Muscle layer of duodenum (tissue), 2 donors: ENCODE results near the gene MARCKS.

Experiments
- H3K27ac ChIP-seq: one replicate; pipeline ENCODE4 v1.7.0; 2013; ENCODE audit warnings: mild to moderate bottlenecking, low read length
- H3K27me3 ChIP-seq: one replicate; pipeline ENCODE4 v1.7.0; 2013; ENCODE audit warnings: low read depth, mild to moderate bottlenecking, control low read depth, low read length
- H3K36me3 ChIP-seq, 2 donors: one replicate each; pipeline ENCODE4 v1.7.0; 2013; ENCODE audit warnings: low read length in 2 of 2, control low read depth in 1 of 2, mild to moderate bottlenecking in 1 of 2; ENCODE audit not compliant: insufficient read depth in 2 of 2, control insufficient read depth in 1 of 2
- H3K4me1 ChIP-seq, 2 donors: one replicate each; pipeline ENCODE4 v1.7.0; 2013; ENCODE audit warnings: low read length in 2 of 2, mild to moderate bottlenecking in 2 of 2, control low read depth in 1 of 2, moderate library complexity in 1 of 2; ENCODE audit not compliant: insufficient read depth in 2 of 2, control insufficient read depth in 1 of 2
- H3K4me3 ChIP-seq, 2 donors: one replicate each; pipeline ENCODE4 v1.7.0; 2013; ENCODE audit warnings: low read length in 2 of 2, low read depth in 1 of 2, mild to moderate bottlenecking in 1 of 2
- H3K9me3 ChIP-seq, 2 donors: one replicate each; pipeline ENCODE4 v1.7.0; 2013; ENCODE audit warnings: low read length in 2 of 2, control low read depth in 1 of 2, mild to moderate bottlenecking in 1 of 2; ENCODE audit not compliant: control insufficient read depth in 1 of 2
- donor health status: healthy.

The MARCKS gene

GRCh38 chr6:113871975-113872374 lies 14.8 kb downstream of the MARCKS start:
- Histone ChIP-seq H3K4me1 (peaks cover 0 to 3% of the 10 kb centered on the region in 2 donors), H3K4me3 (peak overlapping the region in 1 of 2 donors; percentile 21), H3K27ac (no peak overlapping the region)

GRCh38 chr6:113873043-113873667 lies 16.0 kb downstream of the MARCKS start:
- H3K36me3 ChIP-seq = no peaks in the 10 kb centered on the region
- peaks cover 0 to 3% of the 10 kb centered on the region in 2 donors for H3K4me1 ChIP-seq
- no peaks in the 10 kb centered on the region for H3K27me3 ChIP-seq
- peak overlapping the region; percentile 77 for H3K27ac ChIP-seq
- H3K4me3 ChIP-seq = peak overlapping the region; percentile 27 to 74
- H3K9me3 ChIP-seq = no peaks in the 10 kb centered on the region

More at GRCh38 chr6:113871975-113872374, 14.8 kb downstream of the MARCKS start:
- Histone ChIP-seq H3K27me3 (no peaks in the 10 kb centered on the region), H3K36me3 (no peaks in the 10 kb centered on the region), H3K9me3 (no peaks in the 10 kb centered on the region)

- H3K4me1 ChIP-seq = peaks cover 0 to 7% of the 10 kb centered on the region in 2 donors
- H3K4me3 ChIP-seq = no peak overlapping the region
- no peaks in the 10 kb centered on the region for H3K27me3 ChIP-seq
- no peak overlapping the region for H3K27ac ChIP-seq
- H3K9me3 ChIP-seq = no peaks in the 10 kb centered on the region
- H3K36me3 ChIP-seq = no peaks in the 10 kb centered on the region
Measured at GRCh38 chr6:113875470-113875869, 18.3 kb downstream of the MARCKS start.

GRCh38 chr6:113876695-113877094 lies 19.6 kb downstream of the MARCKS start:
- Histone ChIP-seq H3K36me3 (no peaks in the 10 kb centered on the region), H3K9me3 (no peaks in the 10 kb centered on the region), H3K4me1 (peaks cover 0 to 7% of the 10 kb centered on the region in 2 donors), H3K27ac (no peak overlapping the region), H3K4me3 (no peak overlapping the region), H3K27me3 (no peaks in the 10 kb centered on the region)

- peaks cover 0 to 4% of the 10 kb centered on the region in 2 donors for H3K4me1 ChIP-seq
- H3K27me3 ChIP-seq = no peaks in the 10 kb centered on the region
- H3K36me3 ChIP-seq = no peaks in the 10 kb centered on the region
- H3K4me3 ChIP-seq = peak overlapping the region; percentile 8 to 34
- H3K27ac ChIP-seq = no peak overlapping the region
- no peaks in the 10 kb centered on the region for H3K9me3 ChIP-seq
Measured at GRCh38 chr6:113879186-113880096, 22.3 kb downstream of the MARCKS start.

- H3K4me3 ChIP-seq = no peak overlapping the region
- H3K4me1 ChIP-seq = peaks cover 0 to 4% of the 10 kb centered on the region in 2 donors
- no peak overlapping the region for H3K27ac ChIP-seq
- H3K27me3 ChIP-seq = no peaks in the 10 kb centered on the region
- H3K36me3 ChIP-seq = no peaks in the 10 kb centered on the region
- no peaks in the 10 kb centered on the region for H3K9me3 ChIP-seq
Measured at GRCh38 chr6:113881478-113881980, 24.4 kb downstream of the MARCKS start.

- Histone ChIP-seq H3K9me3 (no peaks in the 10 kb centered on the region), H3K4me1 (peaks cover 0 to 4% of the 10 kb centered on the region in 2 donors), H3K36me3 (no peaks in the 10 kb centered on the region), H3K27me3 (no peaks in the 10 kb centered on the region), H3K27ac (no peak overlapping the region), H3K4me3 (no peak overlapping the region)
Measured at GRCh38 chr6:113882336-113883022, 25.3 kb downstream of the MARCKS start.

GRCh38 chr6:113884011-113884410 lies 26.9 kb downstream of the MARCKS start:
- no peak overlapping the region for H3K27ac ChIP-seq

GRCh38 chr6:113886512-113886911 lies 29.4 kb downstream of the MARCKS start:
- H3K27me3 ChIP-seq = no peaks in the 10 kb centered on the region
- H3K4me1 ChIP-seq = no peaks in the 10 kb centered on the region

More at GRCh38 chr6:113884011-113884410, 26.9 kb downstream of the MARCKS start:
- Histone ChIP-seq H3K4me1 (peaks cover 0 to 4% of the 10 kb centered on the region in 2 donors), H3K36me3 (no peaks in the 10 kb centered on the region), H3K27me3 (no peaks in the 10 kb centered on the region), H3K9me3 (no peaks in the 10 kb centered on the region), H3K4me3 (no peak overlapping the region)

GRCh38 chr6:113888493-113888892 lies 31.3 kb downstream of the MARCKS start:
- Histone ChIP-seq H3K36me3 (no peaks in the 10 kb centered on the region), H3K27ac (no peak overlapping the region), H3K27me3 (no peaks in the 10 kb centered on the region), H3K9me3 (peaks cover 0 to 8% of the 10 kb centered on the region in 2 donors), H3K4me1 (no peaks in the 10 kb centered on the region), H3K4me3 (no peak overlapping the region)

More at GRCh38 chr6:113886512-113886911, 29.4 kb downstream of the MARCKS start:
- Histone ChIP-seq H3K27ac (no peak overlapping the region), H3K4me3 (no peak overlapping the region), H3K9me3 (peaks cover 0 to under 1% of the 10 kb centered on the region in 2 donors), H3K36me3 (no peaks in the 10 kb centered on the region)
